Measurements from ENCODE around the gene CREB5. TPM values are rescaled to one million over a fixed set of nuclear protein-coding genes. Genes with fewer than 3 reads are reported as not detected.

CREB5 gene
- total RNA-seq, 1 experiment from 2014 or later, result 0.49 TPM

DNA sequence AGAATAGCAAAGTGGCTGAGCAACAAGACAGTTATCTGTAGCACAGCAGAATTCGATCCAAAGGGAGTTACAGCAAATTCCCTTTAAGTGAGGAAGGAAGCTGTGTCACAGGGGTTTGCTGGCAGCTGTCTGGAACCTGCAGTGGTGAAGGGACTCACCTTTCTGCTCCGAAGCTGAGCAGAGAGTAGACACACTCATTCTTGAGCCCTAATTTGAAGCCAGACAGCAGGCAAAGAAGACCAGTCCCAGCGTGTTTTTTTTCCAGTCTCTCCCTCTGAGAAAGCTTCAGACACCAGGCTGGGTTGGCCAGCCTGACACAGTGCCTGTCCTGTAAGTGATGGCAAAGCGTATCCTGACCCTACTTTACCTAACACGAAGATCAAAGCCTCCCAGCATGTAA lies 335.1 kb downstream of the CREB5 start:
- H3K36me3 ChIP-seq (ENCODE audit: control insufficient read depth in 1 of 2, insufficient read depth in 2 of 2, low read length in 2 of 2), result no peaks in the 10 kb centered on the region
- no peaks in the 10 kb centered on the region for H3K9me2 ChIP-seq (ENCODE audit: insufficient read depth)
- RAD21 ChIA-PET (ENCODE audit: low non-redundant PET in 1 of 2, low total read pairs in 2 of 2, uncharacterized antibody in 2 of 2, unreplicated experiment in 2 of 2), result no interaction called here
- H3K4me1 ChIP-seq (ENCODE audit: control insufficient read depth in 1 of 2, insufficient read depth in 2 of 2, low read length in 2 of 2), result peaks cover 9 to 13% of the 10 kb centered on the region in 2 experiments
- H3K4me3 ChIP-seq (replicated peaks in 1 of 2; ENCODE audit: low read depth in 1 of 2, low read length in 2 of 2), result no peak overlapping the region
- no peak overlapping the region for H3K9ac ChIP-seq (ENCODE audit: low read length)
- H3K79me2 ChIP-seq (ENCODE audit: insufficient read depth, low read length), result no peaks in the 10 kb centered on the region
- DNase-seq (ENCODE audit: low read depth, low spot score), result no peak
- no peak overlapping the region for H3K27ac ChIP-seq (ENCODE audit: low read depth, low read length)
- H3K4me2 ChIP-seq (ENCODE audit: low read length), result no peak overlapping the region
- no TSS peak for BruUV-seq (replicated peaks)
- TF ChIP-seq YY1 (IDR thresholded peaks at IDR 0.05; ENCODE audit: extremely low read depth, insufficient replicate concordance, low read depth, low read length), result no peak
- ATAC-seq, result no peak
- POLR2A ChIA-PET, result no interaction called here
- no peak overlapping the region for H2AFZ ChIP-seq (ENCODE audit: low read depth, low read length, poor library complexity, severe bottlenecking)
- H4K20me1 ChIP-seq (ENCODE audit: insufficient read depth), result no peaks in the 10 kb centered on the region
- CTCF ChIA-PET, result no interaction called here
- H3K27me3 ChIP-seq (ENCODE audit: insufficient read depth, low read length), result peaks cover 7% of the 10 kb centered on the region; the same call in 1 of the 2 replicates
- no peaks in the 10 kb centered on the region for H3K9me3 ChIP-seq (ENCODE audit: control insufficient read depth in 1 of 2, insufficient read depth in 1 of 2, low read depth in 1 of 2, low read length in 2 of 2)
- intact Hi-C loops (cut with micrococcal nuclease), result no loop called here

DNA sequence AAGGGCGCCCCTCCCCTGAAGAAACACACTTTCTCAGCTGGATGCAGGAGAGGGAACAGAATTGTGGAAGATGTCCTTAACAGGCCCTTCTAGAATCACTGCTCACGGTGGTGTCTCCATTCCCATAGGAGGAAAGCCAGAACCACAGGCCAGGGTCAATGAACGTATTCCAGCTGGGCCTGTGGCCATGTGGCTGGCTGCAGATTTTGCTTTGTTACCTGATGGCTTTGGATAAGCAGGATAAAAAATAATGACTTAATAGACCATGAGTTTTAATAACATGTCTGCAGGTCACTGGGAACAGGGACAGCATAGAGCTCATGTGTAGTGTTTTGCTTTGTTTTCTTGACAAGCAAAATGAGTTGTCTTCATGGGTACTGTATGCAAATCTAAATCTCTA lies 335.5 kb downstream of the CREB5 start:
- no TSS peak for BruUV-seq (replicated peaks)
- Histone ChIP-seq H3K27ac (ENCODE audit: low read depth, low read length) (no peak overlapping the region), H3K27me3 (ENCODE audit: insufficient read depth, low read length) (peaks cover 7% of the 10 kb centered on the region; the same call in 1 of the 2 replicates), H3K9ac (ENCODE audit: low read length) (no peak overlapping the region), H3K4me3 (replicated peaks in 1 of 2; ENCODE audit: low read depth in 1 of 2, low read length in 2 of 2) (no peak overlapping the region), H3K4me1 (ENCODE audit: control insufficient read depth in 1 of 2, insufficient read depth in 2 of 2, low read length in 2 of 2) (peaks cover 9 to 13% of the 10 kb centered on the region in 2 experiments), H3K36me3 (ENCODE audit: control insufficient read depth in 1 of 2, insufficient read depth in 2 of 2, low read length in 2 of 2) (no peaks in the 10 kb centered on the region), H3K79me2 (ENCODE audit: insufficient read depth, low read length) (no peaks in the 10 kb centered on the region), H2AFZ (ENCODE audit: low read depth, low read length, poor library complexity, severe bottlenecking) (no peak overlapping the region), H3K9me3 (ENCODE audit: control insufficient read depth in 1 of 2, insufficient read depth in 1 of 2, low read depth in 1 of 2, low read length in 2 of 2) (no peaks in the 10 kb centered on the region), H4K20me1 (ENCODE audit: insufficient read depth) (no peaks in the 10 kb centered on the region), H3K4me2 (ENCODE audit: low read length) (no peak overlapping the region), H3K9me2 (ENCODE audit: insufficient read depth) (no peaks in the 10 kb centered on the region)
- ChIA-PET POLR2A (no interaction called here), CTCF (interaction anchor here (0.7 kb wide), 1 partner anchor 449 kb away, joined by 3 read pairs; no protein-coding TSS in a partner anchor), RAD21 (ENCODE audit: low non-redundant PET in 1 of 2, low total read pairs in 2 of 2, uncharacterized antibody in 2 of 2, unreplicated experiment in 2 of 2) (no interaction called here)
- intact Hi-C loops (cut with micrococcal nuclease), result no loop called here
- ATAC-seq (no peak), DNase-seq (ENCODE audit: low read depth, low spot score) (no peak)
- TF ChIP-seq SP1 (IDR thresholded peaks at IDR 0.05; ENCODE audit: low read depth) (no peak), JUND (IDR thresholded peaks at IDR 0.05) (no peak), SRF (IDR thresholded peaks at IDR 0.05; ENCODE audit: low read depth) (no peak), RAD21 (IDR thresholded peaks at IDR 0.05; ENCODE audit: low read depth) (no peak), ELF1 (IDR thresholded peaks at IDR 0.05; ENCODE audit: borderline replicate concordance, low read depth) (no peak), TCF7L2 (IDR thresholded peaks at IDR 0.05; ENCODE audit: borderline replicate concordance, extremely low read depth, insufficient read depth, insufficient read length) (no peak), CBX3 (IDR thresholded peaks at IDR 0.05; ENCODE audit: low read depth) (no peak)
- TF ChIP-seq, protein P1, sequence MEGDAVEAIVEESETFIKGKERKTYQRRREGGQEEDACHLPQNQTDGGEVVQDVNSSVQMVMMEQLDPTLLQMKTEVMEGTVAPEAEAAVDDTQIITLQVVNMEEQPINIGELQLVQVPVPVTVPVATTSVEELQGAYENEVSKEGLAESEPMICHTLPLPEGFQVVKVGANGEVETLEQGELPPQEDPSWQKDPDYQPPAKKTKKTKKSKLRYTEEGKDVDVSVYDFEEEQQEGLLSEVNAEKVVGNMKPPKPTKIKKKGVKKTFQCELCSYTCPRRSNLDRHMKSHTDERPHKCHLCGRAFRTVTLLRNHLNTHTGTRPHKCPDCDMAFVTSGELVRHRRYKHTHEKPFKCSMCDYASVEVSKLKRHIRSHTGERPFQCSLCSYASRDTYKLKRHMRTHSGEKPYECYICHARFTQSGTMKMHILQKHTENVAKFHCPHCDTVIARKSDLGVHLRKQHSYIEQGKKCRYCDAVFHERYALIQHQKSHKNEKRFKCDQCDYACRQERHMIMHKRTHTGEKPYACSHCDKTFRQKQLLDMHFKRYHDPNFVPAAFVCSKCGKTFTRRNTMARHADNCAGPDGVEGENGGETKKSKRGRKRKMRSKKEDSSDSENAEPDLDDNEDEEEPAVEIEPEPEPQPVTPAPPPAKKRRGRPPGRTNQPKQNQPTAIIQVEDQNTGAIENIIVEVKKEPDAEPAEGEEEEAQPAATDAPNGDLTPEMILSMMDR (IDR thresholded peaks at IDR 0.05 in 2 of 3, conservative IDR thresholded peaks at IDR 0.05 in 1 of 3; ENCODE audit: borderline replicate concordance in 1 of 3, insufficient read depth in 1 of 3, low read depth in 2 of 3, low read length in 2 of 3), result no peak
- TF ChIP-seq, protein P2, sequence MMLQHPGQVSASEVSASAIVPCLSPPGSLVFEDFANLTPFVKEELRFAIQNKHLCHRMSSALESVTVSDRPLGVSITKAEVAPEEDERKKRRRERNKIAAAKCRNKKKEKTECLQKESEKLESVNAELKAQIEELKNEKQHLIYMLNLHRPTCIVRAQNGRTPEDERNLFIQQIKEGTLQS (IDR thresholded peaks at IDR 0.05), result no peak
- TF ChIP-seq, protein P3, sequence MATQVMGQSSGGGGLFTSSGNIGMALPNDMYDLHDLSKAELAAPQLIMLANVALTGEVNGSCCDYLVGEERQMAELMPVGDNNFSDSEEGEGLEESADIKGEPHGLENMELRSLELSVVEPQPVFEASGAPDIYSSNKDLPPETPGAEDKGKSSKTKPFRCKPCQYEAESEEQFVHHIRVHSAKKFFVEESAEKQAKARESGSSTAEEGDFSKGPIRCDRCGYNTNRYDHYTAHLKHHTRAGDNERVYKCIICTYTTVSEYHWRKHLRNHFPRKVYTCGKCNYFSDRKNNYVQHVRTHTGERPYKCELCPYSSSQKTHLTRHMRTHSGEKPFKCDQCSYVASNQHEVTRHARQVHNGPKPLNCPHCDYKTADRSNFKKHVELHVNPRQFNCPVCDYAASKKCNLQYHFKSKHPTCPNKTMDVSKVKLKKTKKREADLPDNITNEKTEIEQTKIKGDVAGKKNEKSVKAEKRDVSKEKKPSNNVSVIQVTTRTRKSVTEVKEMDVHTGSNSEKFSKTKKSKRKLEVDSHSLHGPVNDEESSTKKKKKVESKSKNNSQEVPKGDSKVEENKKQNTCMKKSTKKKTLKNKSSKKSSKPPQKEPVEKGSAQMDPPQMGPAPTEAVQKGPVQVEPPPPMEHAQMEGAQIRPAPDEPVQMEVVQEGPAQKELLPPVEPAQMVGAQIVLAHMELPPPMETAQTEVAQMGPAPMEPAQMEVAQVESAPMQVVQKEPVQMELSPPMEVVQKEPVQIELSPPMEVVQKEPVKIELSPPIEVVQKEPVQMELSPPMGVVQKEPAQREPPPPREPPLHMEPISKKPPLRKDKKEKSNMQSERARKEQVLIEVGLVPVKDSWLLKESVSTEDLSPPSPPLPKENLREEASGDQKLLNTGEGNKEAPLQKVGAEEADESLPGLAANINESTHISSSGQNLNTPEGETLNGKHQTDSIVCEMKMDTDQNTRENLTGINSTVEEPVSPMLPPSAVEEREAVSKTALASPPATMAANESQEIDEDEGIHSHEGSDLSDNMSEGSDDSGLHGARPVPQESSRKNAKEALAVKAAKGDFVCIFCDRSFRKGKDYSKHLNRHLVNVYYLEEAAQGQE (IDR thresholded peaks at IDR 0.05; ENCODE audit: low read depth), result no peak
- TF ChIP-seq, protein P4, sequence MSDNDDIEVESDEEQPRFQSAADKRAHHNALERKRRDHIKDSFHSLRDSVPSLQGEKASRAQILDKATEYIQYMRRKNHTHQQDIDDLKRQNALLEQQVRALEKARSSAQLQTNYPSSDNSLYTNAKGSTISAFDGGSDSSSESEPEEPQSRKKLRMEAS (IDR thresholded peaks at IDR 0.05), result no peak
